ENCODE data around the gene FIP1L1. TPM values are rescaled to one million over a fixed set of nuclear protein-coding genes. Genes with fewer than 3 reads are reported as not detected.
"Not testable (repeated sequence)": the region's sequence is repeated elsewhere in the genome, so short reads cannot be mapped to it uniquely, and the experiment has no call there.

FIP1L1 gene
- total RNA-seq, 1 donor from 2014 or later: 20.4 TPM

- no peak for TF ChIP-seq CTCF (IDR thresholded peaks at IDR 0.05)
- H3K9me3 ChIP-seq: no peaks in the 10 kb centered on the region
- H3K27me3 ChIP-seq: no peaks in the 10 kb centered on the region
- no peak overlapping the region for H3K27ac ChIP-seq
- H3K36me3 ChIP-seq: peaks cover 13 to 60% of the 10 kb centered on the region in 2 donors
- intact Hi-C loops (cut with DNase I): no loop called here
- no peak overlapping the region for H3K4me3 ChIP-seq
- DNase-seq (ENCODE audit: low spot score in 2 of 2): no peak
- H3K4me1 ChIP-seq: no peaks in the 10 kb centered on the region
Measured at GRCh38 chr4:53461244-53461643, 83.8 kb downstream of the FIP1L1 start.

GRCh38 chr4:53463340-53463739 is 85.9 kb downstream of the FIP1L1 start:
- TF ChIP-seq CTCF (IDR thresholded peaks at IDR 0.05): no peak
- Histone ChIP-seq H3K27me3 (no peaks in the 10 kb centered on the region), H3K4me1 (no peaks in the 10 kb centered on the region), H3K4me3 (no peak overlapping the region), H3K27ac (no peak overlapping the region), H3K36me3 (peaks cover 13 to 46% of the 10 kb centered on the region in 2 donors), H3K9me3 (peaks cover 0 to 3% of the 10 kb centered on the region in 2 donors)
- intact Hi-C loops (cut with DNase I): no loop called here
- DNase-seq (ENCODE audit: low spot score in 2 of 2): no peak

- Histone ChIP-seq H3K27ac (no peak overlapping the region), H3K4me3 (no peak overlapping the region), H3K27me3 (no peaks in the 10 kb centered on the region), H3K36me3 (peaks cover 13 to 26% of the 10 kb centered on the region in 2 donors), H3K9me3 (peaks cover 0 to 3% of the 10 kb centered on the region in 2 donors), H3K4me1 (no peaks in the 10 kb centered on the region)
- intact Hi-C loops (cut with DNase I): no loop called here
- no peak for DNase-seq (ENCODE audit: low spot score in 2 of 2)
- no peak for TF ChIP-seq CTCF (IDR thresholded peaks at IDR 0.05)
Measured at GRCh38 chr4:53465281-53465680, 87.8 kb downstream of the FIP1L1 start.

- intact Hi-C loops (cut with DNase I): no loop called here
- no peak for DNase-seq (ENCODE audit: low spot score in 2 of 2)
Measured at GRCh38 chr4:53465891-53466290, 88.5 kb downstream of the FIP1L1 start.

GRCh38 chr4:53466576-53466975 is 89.1 kb downstream of the FIP1L1 start:
- H3K4me1 ChIP-seq; H3K4me3 ChIP-seq; H3K27ac ChIP-seq; H3K27me3 ChIP-seq; DNase-seq (ENCODE audit: low spot score in 2 of 2); intact Hi-C loops (cut with DNase I); H3K9me3 ChIP-seq: not testable (repeated sequence)
- peaks cover 6 to 14% of the 10 kb centered on the region in 2 donors for H3K36me3 ChIP-seq

More at GRCh38 chr4:53465891-53466290, 88.5 kb downstream of the FIP1L1 start:
- Histone ChIP-seq H3K4me1 (no peaks in the 10 kb centered on the region), H3K9me3 (peaks cover 0 to 3% of the 10 kb centered on the region in 2 donors), H3K27ac (no peak overlapping the region), H3K4me3 (no peak overlapping the region), H3K36me3 (peaks cover 12 to 20% of the 10 kb centered on the region in 2 donors), H3K27me3 (no peaks in the 10 kb centered on the region)
- TF ChIP-seq CTCF (IDR thresholded peaks at IDR 0.05): no peak

- Histone ChIP-seq H3K9me3 (no peaks in the 10 kb centered on the region), H3K27me3 (no peaks in the 10 kb centered on the region), H3K36me3 (peaks cover 0 to 3% of the 10 kb centered on the region in 2 donors), H3K4me1 (peaks cover 0 to 2% of the 10 kb centered on the region in 2 donors), H3K4me3 (no peak overlapping the region), H3K27ac (peak overlapping the region; percentile 4 to 31)
- DNase-seq (ENCODE audit: low spot score in 2 of 2): peak in 1 of 2 donors; percentile 85
- no peak for TF ChIP-seq CTCF (IDR thresholded peaks at IDR 0.05)
- intact Hi-C loops (cut with DNase I): no loop called here
Measured at GRCh38 chr4:53476232-53477037, 99.0 kb downstream of the FIP1L1 start.
